Spinal cord (tissue), 10 donors: ENCODE results near the gene ZNF593. TPM values are rescaled to one million over a fixed set of nuclear protein-coding genes. Genes with fewer than 3 reads are reported as not detected.

Experiments
- DNase-seq, 6 donors: peaks; one replicate each; pipeline versions ENCODE4 v3.0.0 to v3.0.0-alpha.2; 2013 to 2015; ENCODE audit warnings: low spot score in 6 of 6, low read depth in 4 of 6
- H3K27ac ChIP-seq: one replicate; pipeline ENCODE4 v1.5.1; 2013; ENCODE audit warnings: low read depth, low read length, control low read depth
- H3K27me3 ChIP-seq: one replicate; pipeline ENCODE4 v1.6.1; 2013; ENCODE audit warnings: low read length; ENCODE audit not compliant: control insufficient read depth, insufficient read depth
- H3K36me3 ChIP-seq: one replicate; pipeline ENCODE4 v1.6.1; 2013; ENCODE audit warnings: low read length; ENCODE audit not compliant: control insufficient read depth, insufficient read depth
- H3K4me1 ChIP-seq: one replicate; pipeline ENCODE4 v1.6.1; 2013; ENCODE audit warnings: low read length; ENCODE audit not compliant: control insufficient read depth, insufficient read depth
- H3K4me3 ChIP-seq: one replicate; pipeline ENCODE4 v1.5.1; 2013; ENCODE audit warnings: low read depth, low read length, control low read depth
- H3K9me3 ChIP-seq: one replicate; pipeline ENCODE4 v1.6.1; 2013; ENCODE audit warnings: low read length; ENCODE audit not compliant: control insufficient read depth, insufficient read depth
- WGBS: methylation state at CpG from one replicate; pipeline ENCODE4 v1.1.5; 2013; ENCODE audit warnings: missing lambda C conversion rate; ENCODE audit not compliant: insufficient coverage; 5-methylcytosine and 5-hydroxymethylcytosine counted together
- polyA plus RNA-seq, 2 donors: library from polyadenylated mRNA; unstranded; fragments of 120-200 nt; gene quantifications; one replicate each; pipeline ENCODE4 v1.2.1, GENCODE V29; 2013; ENCODE audit not compliant: insufficient read length in 2 of 2
- total RNA-seq, 2 donors: library from RNA; depleted of rRNA in 1 of 2; stranded (reverse); fragments of 120-200 nt in 1 of 2; fragments of >200 nt in 1 of 2; gene quantifications; one replicate each; pipeline versions ENCODE4 v1.2.3 to v1.2.4, GENCODE V29; 2013 to 2014
- donor health status: healthy.

Gene ZNF593
- total and polyA plus RNA-seq, 4 donors = 9.3 to 21.1 (median 17.5) TPM

DNA sequence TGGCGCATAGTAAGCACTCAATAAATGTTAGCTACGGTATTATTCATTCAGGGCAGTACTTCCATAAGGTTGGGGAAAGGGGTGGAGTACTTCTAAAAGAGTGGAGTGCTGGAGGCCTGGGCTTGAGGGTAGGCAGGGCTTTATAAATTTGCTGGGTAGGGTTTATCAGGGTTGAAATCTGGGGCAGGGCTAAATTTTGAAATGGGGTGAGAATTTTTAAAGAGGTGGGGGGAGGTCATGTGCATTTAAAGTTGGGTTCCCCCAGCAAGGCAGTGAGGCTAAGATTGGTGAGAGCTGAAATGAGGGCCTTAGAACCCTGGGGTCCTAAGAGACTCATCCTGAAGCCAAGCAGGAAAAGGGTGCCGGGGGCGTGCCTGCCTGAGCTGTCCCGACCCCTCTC, 30.7 kb downstream of the ZNF593 start:
- no peaks in the 10 kb centered on the region for H3K36me3 ChIP-seq
- peaks cover 7% of the 10 kb centered on the region for H3K4me1 ChIP-seq
- 87% methylated on average over 5 of the region's 5 CpGs for whole genome bisulfite sequencing
- H3K27me3 ChIP-seq = peaks cover 3% of the 10 kb centered on the region
- DNase-seq = no peak
- no peaks in the 10 kb centered on the region for H3K9me3 ChIP-seq
- H3K4me3 ChIP-seq = no peak overlapping the region
- no peak overlapping the region for H3K27ac ChIP-seq

DNA sequence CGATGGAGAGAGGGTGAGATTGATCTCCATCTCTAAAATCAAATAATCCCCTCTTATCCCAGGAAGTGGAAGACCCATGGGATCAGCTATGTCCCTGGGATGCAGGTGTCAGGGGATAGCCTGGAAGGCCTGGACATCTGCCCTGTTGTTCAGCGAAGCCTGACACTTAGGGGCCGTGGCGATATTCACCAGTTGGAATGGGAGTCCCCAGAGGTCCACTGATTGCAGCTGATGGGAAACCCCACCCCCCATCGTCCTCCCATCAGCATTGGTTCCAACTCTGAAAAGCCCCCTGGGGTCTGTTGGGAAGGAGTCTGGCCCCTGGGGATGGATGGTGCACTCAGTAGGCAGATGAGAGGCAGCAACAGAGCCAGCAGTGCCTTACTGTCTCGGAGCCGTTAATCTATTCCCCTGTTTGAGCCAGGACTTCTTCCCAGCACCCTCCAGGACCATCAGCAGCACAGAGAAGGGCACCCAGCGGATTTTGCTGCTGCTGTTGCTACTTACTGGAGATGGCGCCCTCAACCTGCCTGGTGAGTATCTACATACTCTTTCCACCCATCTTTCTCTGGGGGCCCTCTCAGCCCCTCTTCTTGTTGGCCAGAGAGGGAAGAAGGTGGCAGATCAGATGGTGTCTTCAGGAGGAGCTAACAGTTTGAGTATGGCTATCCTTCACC, 34.1 kb downstream of the ZNF593 start:
- Histone ChIP-seq H3K9me3 (no peaks in the 10 kb centered on the region), H3K4me1 (peaks cover 7% of the 10 kb centered on the region), H3K27ac (no peak overlapping the region), H3K4me3 (no peak overlapping the region), H3K36me3 (no peaks in the 10 kb centered on the region), H3K27me3 (peaks cover 3% of the 10 kb centered on the region)
- 59% methylated on average over 5 of the region's 9 CpGs for WGBS
- DNase-seq = no peak

DNA sequence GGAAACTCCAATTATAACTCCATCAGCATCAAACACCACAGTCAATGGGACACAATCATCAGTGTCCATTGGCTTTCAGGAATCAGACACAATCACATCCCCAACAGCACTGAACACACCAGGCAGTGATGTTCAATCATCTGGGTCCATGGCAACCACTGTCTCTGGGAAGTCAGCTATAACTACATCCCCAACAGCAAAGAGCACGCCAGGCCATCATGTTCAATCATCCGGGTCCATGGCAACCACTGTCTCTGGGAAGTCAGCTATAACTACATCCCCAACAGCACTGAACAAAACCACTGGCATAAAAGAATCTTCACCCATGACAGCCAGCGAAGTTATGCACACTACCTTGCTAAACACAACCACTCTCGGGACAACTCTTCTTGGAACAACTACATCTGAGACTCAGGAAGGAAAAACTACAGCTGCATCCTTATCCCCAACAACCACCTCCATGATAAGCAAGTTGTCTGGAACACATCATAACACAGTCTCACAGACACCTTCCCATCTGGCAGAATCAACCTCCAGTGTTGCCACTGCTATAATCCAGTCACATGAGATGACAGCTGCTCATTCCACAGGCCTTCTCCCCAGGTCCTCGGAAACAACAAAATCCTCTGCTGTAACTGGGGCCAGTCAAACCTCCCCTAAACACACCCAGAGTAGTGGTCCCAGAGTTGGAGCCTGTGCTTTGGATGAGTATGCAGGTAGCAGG, 40.6 kb downstream of the ZNF593 start:
- no peaks in the 10 kb centered on the region for H3K36me3 ChIP-seq
- H3K4me3 ChIP-seq = no peak overlapping the region
- 55% methylated on average over 4 of the region's 5 CpGs for WGBS
- H3K4me1 ChIP-seq = no peaks in the 10 kb centered on the region
- no peaks in the 10 kb centered on the region for H3K27me3 ChIP-seq
- no peak overlapping the region for H3K27ac ChIP-seq
- peak in 1 of 6 donors; percentile 50 for DNase-seq
- no peaks in the 10 kb centered on the region for H3K9me3 ChIP-seq

DNA sequence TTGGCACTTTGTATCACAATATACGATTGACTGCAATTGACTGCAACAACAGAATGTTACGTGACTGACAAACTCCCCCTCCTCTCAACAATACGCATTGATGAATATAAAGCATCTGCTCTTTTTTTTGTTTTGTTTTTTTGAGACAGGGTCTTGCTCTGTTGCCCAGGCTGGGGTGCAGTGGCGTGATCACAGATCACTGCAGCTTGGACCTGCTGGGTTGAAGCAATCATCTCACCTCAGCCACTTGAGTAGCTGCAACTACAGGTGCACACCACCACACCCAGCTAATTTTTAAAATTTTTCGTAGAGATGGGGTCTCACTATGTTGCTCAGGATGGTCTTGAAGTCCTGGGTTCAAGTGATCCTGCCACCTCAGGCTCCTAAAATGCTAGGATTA, 43.0 kb downstream of the ZNF593 start:
- no peak for DNase-seq
- no peaks in the 10 kb centered on the region for H3K36me3 ChIP-seq
- H3K4me1 ChIP-seq = no peaks in the 10 kb centered on the region
- WGBS = 94% methylated on average over 2 of the region's 5 CpGs
- no peak overlapping the region for H3K4me3 ChIP-seq
- no peak overlapping the region for H3K27ac ChIP-seq
- no peaks in the 10 kb centered on the region for H3K27me3 ChIP-seq
- H3K9me3 ChIP-seq = no peaks in the 10 kb centered on the region

DNA sequence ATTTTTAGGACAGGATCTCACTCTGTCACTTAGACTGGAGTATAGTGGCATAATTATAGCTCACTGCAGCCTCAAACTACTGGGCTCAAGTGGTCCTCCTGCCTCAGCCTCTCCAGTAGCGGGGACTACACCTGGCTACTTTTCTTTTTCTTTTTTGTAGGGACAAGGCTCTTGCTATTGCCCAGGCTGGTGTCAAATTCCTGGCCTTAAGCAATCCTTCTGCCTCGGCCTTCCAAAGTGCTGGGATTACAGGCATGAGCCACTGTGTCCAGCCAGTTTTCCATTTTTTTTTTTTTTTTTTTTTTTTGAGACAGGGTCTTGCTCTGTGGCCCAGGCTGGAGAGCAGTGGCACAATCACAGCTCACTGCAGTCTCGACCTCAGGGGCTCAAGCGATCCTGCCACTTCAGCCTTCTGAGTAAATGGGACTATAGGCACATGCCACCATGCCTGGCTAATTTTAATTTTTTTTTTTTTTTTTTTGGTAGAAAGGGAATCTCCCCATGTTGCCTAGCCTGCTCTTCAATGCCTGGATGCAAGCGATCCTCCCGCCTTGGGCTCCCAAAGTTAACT, 43.7 kb downstream of the ZNF593 start:
- no peak overlapping the region for H3K27ac ChIP-seq
- H3K4me3 ChIP-seq = no peak overlapping the region
- H3K9me3 ChIP-seq = no peaks in the 10 kb centered on the region
- DNase-seq = no peak
- H3K27me3 ChIP-seq = no peaks in the 10 kb centered on the region
- H3K4me1 ChIP-seq = no peaks in the 10 kb centered on the region
- 88% methylated on average over 4 of the region's 6 CpGs for WGBS
- no peaks in the 10 kb centered on the region for H3K36me3 ChIP-seq

DNA sequence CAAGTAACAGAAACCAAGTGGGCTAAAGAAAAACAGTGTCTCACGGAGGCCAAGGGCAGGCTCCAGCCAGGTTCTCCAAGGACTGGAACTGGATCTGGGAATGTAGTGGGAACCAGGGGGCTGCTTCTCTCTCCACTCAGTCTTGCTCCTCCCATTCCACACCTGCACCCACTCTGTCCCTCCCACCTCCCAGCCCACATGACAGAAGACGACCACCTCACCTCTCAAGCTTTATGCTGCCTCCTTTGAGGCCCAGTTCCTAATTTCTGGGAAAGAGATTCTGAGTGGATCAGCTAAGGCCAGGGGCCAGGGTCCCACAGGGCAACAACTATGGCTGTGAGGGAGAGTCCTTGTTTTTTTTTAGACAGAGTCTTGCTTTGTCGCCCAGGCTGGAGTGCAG, 45.5 kb downstream of the ZNF593 start:
- H3K36me3 ChIP-seq = no peaks in the 10 kb centered on the region
- no peaks in the 10 kb centered on the region for H3K9me3 ChIP-seq
- no peak overlapping the region for H3K4me3 ChIP-seq
- H3K27me3 ChIP-seq = no peaks in the 10 kb centered on the region
- peaks cover 4% of the 10 kb centered on the region for H3K4me1 ChIP-seq
- WGBS = 89% methylated on average over 1 of the region's 3 CpGs
- DNase-seq = no peak
- no peak overlapping the region for H3K27ac ChIP-seq

DNA sequence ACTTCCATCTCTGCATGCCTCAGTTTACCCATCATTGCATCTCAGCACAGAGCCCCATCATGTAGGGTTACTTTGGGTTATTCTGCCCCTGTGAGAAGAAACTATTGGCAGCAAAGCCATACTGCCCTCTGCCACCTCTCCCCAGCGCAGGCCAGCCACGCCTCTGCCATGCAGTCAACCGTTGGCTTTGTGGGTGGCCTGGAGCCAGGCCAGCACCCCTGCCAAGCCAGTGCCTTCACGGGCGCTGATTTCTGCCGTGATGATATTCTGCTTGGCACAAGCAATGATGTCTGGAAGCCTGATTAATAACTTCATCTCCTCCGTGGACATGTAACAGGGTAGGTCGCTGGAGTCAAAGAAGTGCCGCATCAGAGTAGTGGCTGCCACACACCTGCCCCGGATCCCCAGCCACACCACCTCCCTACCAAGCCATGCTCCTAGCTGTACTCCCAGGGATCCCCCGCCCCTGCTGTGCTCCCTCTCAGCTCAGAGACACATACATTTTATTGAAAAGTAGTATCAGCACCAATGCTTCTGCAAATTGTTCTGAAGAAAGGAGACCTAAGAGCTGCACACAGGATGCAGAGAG, 49.3 kb downstream of the ZNF593 start:
- H3K36me3 ChIP-seq = no peaks in the 10 kb centered on the region
- no peaks in the 10 kb centered on the region for H3K9me3 ChIP-seq
- no peak overlapping the region for H3K27ac ChIP-seq
- no peak overlapping the region for H3K4me3 ChIP-seq
- no peaks in the 10 kb centered on the region for H3K27me3 ChIP-seq
- H3K4me1 ChIP-seq = peaks cover 4% of the 10 kb centered on the region
- DNase-seq = peak in 1 of 6 donors; percentile 2
- WGBS = 38% methylated on average over 6 of the region's 11 CpGs

Other genes with a start within 250 kb of the ZNF593 start
- 10 to 100 TPM in 1 of 2 donors, 1 to 10 TPM in 1; 6.6 to 11.1 TPM for gene PAFAH2, start 171.8 kb upstream of the ZNF593 start, total RNA-seq
- 1 to 10 TPM; 6.8 to 9.5 TPM for gene PAFAH2, start 171.8 kb upstream of the ZNF593 start, polyA plus RNA-seq
- 1 to 10 TPM; 2.3 to 3.0 TPM for gene EXTL1, start 148.1 kb upstream of the ZNF593 start, total RNA-seq
- gene EXTL1, start 148.1 kb upstream of the ZNF593 start, polyA plus RNA-seq = 10 to 100 TPM; 12.9 to 14.8 TPM
- gene SLC30A2, start 123.8 kb upstream of the ZNF593 start, total RNA-seq = under 1 TPM in 1 of 2 donors, not detected in 1; 0.11 TPM
- gene SLC30A2, start 123.8 kb upstream of the ZNF593 start, polyA plus RNA-seq = under 1 TPM; 0.19 to 0.26 TPM
- gene TRIM63, start 102.3 kb upstream of the ZNF593 start, total RNA-seq = not detected
- gene TRIM63, start 102.3 kb upstream of the ZNF593 start, polyA plus RNA-seq = not detected
- 10 to 100 TPM; 15.1 to 24.8 TPM for gene PDIK1L, start 58.1 kb upstream of the ZNF593 start, total RNA-seq
- 10 to 100 TPM; 21.6 to 28.8 TPM for gene PDIK1L, start 58.1 kb upstream of the ZNF593 start, polyA plus RNA-seq
- gene FAM110D, start 10.8 kb upstream of the ZNF593 start, total RNA-seq = 1 to 10 TPM in 1 of 2 donors, under 1 TPM in 1; 0.10 to 1.7 TPM
- 1 to 10 TPM; 1.3 to 1.8 TPM for gene FAM110D, start 10.8 kb upstream of the ZNF593 start, polyA plus RNA-seq
- gene C1orf232, start 945 bp upstream of the ZNF593 start, total RNA-seq = under 1 TPM in 1 of 2 donors, not detected in 1; 0.50 TPM
- 1 to 10 TPM; 1.1 to 1.4 TPM for gene C1orf232, start 945 bp upstream of the ZNF593 start, polyA plus RNA-seq
- gene ZNF593OS, start 1.9 kb downstream of the ZNF593 start, total RNA-seq = not detected
- gene ZNF593OS, start 1.9 kb downstream of the ZNF593 start, polyA plus RNA-seq = 1 to 10 TPM; 2.3 to 2.7 TPM
- 1 to 10 TPM; 1.8 to 2.0 TPM for gene CNKSR1, start 7.6 kb downstream of the ZNF593 start, total RNA-seq
- gene CNKSR1, start 7.6 kb downstream of the ZNF593 start, polyA plus RNA-seq = 10 to 100 TPM in 1 of 2 donors, 1 to 10 TPM in 1; 6.1 to 11.2 TPM
- gene CATSPER4, start 20.7 kb downstream of the ZNF593 start, total RNA-seq = under 1 TPM in 1 of 2 donors, not detected in 1; 0.11 TPM
- gene CATSPER4, start 20.7 kb downstream of the ZNF593 start, polyA plus RNA-seq = under 1 TPM in 1 of 2 donors, not detected in 1; 0.14 TPM
- 10 to 100 TPM; 14.7 to 16.1 TPM for gene CEP85, start 64.3 kb downstream of the ZNF593 start, total RNA-seq
- 10 to 100 TPM; 17.3 to 20.3 TPM for gene CEP85, start 64.3 kb downstream of the ZNF593 start, polyA plus RNA-seq
- gene SH3BGRL3, start 110.2 kb downstream of the ZNF593 start, total RNA-seq = 10 to 100 TPM; 12.4 to 44.7 TPM
- 100 to 1,000 TPM; 226 to 228 TPM for gene SH3BGRL3, start 110.2 kb downstream of the ZNF593 start, polyA plus RNA-seq
- gene UBXN11, start 136.7 kb downstream of the ZNF593 start, total RNA-seq = 10 to 100 TPM in 1 of 2 donors, 1 to 10 TPM in 1; 7.5 to 23.7 TPM
- 10 to 100 TPM; 32.3 to 39.1 TPM for gene UBXN11, start 136.7 kb downstream of the ZNF593 start, polyA plus RNA-seq
- gene CD52, start 148.1 kb downstream of the ZNF593 start, total RNA-seq = 1 to 10 TPM; 1.4 TPM
- gene CD52, start 148.1 kb downstream of the ZNF593 start, polyA plus RNA-seq = under 1 TPM; 0.57 to 0.95 TPM
- gene CRYBG2, start 184.2 kb downstream of the ZNF593 start, total RNA-seq = under 1 TPM; 0.30 to 0.66 TPM
- gene CRYBG2, start 184.2 kb downstream of the ZNF593 start, polyA plus RNA-seq = 1 to 10 TPM; 1.9 to 2.3 TPM
- not detected for gene ZNF683, start 202.8 kb downstream of the ZNF593 start, total RNA-seq
- gene ZNF683, start 202.8 kb downstream of the ZNF593 start, polyA plus RNA-seq = under 1 TPM in 1 of 2 donors, not detected in 1; 0.14 TPM
- gene LIN28A, start 240.9 kb downstream of the ZNF593 start, total RNA-seq = not detected
- gene LIN28A, start 240.9 kb downstream of the ZNF593 start, polyA plus RNA-seq = under 1 TPM in 1 of 2 donors, not detected in 1; 0.20 TPM